HG03565 (cell line): ENCODE measurements around the gene FLAD1.
A peak's percentile ranks its signal among the peaks of the same experiment; 100 is the strongest.

Experiments
- ATAC-seq: cut with Tn5 transposase; IDR thresholded peaks from one replicate; pipeline ENCODE4 v1.9.1; 2021; ENCODE audit warnings: mild to moderate bottlenecking, moderate library complexity; ENCODE audit not compliant: unreplicated experiment

FLAD1 gene

DNA sequence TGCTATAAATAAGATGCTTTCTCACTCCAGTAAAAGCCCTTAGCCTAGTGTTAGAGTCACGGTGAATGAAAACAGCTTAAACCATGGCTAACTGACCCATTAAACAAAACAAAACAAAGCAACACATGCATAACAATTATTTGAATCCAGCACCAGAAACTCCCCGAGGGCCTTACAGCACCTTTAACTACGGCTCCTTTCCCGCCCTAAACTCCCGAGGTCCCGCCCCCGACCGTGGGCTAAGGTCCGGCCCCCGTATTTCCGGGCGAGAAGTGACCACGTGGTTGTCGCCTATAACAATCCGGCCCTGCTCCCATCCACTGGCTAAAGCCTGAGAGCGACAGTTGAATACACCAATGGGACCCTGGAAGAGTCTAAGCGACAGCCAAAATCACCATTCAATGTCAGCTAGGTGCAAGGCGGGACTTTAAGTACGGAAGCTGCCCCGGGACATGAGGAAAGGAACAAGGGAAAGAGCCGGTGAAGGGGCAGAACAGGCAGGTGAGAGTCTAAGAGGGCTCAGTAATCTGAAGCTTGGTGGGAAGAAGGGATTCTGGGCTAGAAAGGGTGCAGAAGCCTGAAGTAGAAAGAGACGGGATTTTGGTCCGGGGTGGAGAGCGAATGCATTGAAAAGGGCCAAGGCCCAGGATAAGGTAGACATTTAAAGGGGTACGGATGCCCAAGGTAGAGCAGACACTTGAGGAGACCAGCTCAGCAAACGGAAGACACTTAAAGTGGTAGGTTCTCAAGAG lies at the start of gene FLAD1:
Gene FLAD1 (plus strand): TSS at position 448 of the 752 bp plus-strand sequence. CDS start 351 bp downstream, outside the sequence.
- ATAC-seq = peak; percentile 95

DNA sequence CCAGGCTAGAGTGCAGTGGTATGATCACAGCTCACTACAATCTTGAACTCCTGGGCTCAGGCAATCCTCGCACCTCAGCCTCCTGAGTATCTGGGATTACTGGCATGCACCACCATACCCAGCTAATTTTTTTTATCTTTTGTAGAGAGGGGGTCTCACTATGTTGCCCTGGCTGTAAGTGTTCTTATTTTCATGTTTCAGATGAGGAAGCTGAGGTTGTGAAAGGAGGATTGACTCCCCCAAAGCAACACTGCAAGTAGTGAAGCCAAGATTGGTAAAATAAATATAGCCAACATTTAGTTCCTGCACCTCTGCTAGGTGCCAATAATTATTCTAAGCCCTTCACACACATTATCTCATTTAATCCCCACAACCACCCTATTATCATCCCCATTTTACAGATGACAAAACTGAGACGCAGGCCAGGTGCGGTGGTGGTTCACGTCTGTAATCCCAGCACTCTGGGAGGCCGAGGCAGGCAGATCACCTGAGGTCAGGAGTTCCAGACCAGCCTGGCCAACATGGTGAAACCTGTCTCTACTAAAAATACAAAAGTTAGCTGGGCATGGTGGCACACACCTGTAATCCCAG lies 48.7 kb upstream of the FLAD1 start:
- ATAC-seq = no peak

DNA sequence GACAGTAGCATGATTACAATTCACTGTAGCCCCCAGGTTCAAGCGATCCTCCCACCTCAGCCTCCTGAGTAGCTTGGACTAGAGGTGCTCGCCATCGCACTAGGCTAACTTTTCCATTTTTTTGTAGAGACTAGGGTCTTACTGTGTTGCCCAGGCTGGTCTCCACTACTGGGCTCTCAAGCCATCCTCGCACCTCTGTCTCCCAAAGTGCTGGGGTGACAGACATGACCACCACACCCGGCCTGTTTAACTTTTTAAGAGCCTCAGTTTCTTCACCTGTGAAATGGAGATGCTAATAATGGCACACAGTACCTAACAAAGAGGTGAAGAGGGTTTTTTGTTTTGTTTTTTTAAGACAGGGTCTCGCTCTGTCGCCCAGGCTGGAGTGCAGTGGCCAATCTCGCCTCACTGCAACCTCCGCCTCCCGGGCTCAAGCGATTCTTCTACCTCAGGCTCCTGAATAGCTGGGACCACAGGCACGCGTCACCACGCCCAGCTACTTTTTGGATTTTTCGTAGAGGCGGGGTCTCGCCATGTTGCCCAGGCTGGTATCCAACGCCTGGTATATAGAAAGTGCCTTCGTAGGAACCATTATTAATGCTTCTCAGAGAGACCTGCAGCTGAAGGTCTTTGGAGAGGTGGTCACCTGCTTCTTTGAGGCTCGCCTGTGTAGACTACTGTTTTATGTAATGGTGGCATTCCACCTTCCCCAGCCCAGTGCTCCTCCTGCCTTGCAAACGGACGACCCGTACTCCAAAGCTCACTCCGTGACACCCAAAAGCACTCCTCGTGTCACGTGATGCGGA lies 47.2 kb upstream of the FLAD1 start:
- no peak for ATAC-seq

DNA sequence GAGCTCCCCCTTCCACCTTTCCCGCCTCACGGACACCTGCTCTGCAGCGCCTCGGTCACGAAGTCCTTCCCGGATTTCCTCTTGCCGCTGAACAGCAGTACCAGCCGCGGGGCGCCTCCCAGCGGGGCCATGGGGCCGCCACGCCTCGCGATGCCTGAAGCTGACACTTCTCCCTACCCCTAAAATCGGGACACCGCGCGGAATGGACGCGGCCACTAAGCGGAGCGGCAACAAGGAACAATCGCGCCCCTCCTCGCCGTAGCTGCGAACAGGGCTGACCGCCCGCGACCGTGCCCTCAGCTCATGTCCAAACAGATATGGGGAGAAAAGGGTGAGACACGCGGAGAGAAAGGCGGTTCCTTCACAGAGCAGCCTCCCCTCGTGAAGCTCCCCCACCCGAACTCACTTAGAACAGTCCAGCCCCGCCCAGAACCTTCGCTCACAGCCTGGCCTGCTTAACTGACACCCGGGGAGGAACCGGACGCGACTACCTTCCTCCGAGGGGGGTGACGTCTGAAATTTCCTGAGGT lies 46.5 kb upstream of the FLAD1 start, which contains the start of gene PMVK:
Gene PMVK (minus strand): TSS at position 165 of the 530 bp plus-strand sequence. CDS start 34 bp downstream, at position 131.
- ATAC-seq = peak; percentile 51

DNA sequence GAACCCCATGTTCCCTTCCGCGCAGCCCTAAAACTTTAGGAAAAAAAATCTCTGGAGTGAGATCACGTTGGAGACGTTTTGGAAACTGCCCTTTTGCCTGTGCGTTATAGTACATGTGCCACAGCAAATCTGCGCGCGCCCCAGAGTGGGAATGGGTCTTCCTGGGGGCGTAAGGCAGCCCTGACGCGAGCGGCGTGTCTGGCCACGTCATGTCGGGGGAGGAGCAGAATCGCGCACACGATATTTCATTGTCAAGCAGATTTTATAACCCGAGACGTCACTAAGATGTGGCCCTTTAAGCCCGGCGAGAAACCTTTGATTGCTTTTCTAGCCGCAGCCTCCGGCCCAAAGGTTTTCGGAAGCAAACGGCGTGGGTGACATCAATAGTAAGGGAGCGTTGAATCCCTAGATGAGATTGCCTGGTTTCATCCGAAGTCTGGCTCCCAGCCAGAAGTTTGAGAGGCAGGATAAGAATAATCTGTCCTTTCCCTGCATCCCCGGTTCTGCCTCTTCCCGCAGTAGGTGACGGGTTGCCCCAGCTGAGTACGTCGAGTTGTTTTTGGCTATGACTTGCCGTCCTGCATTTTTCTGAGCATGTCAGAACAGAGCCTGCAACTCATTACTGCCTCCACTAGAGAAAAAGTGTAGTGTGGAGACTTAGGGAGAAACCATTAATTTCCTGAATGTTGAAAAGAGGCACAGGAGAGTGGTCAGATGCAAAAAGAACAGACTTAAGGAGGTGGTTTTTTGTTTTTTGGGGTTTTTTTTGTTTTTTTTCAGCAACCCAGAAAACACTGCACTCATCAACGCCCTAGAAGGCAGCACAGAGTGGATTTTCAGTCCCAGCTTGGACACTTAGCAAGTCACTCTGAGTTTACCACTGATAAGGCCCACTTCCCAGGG lies 45.8 kb upstream of the FLAD1 start:
- ATAC-seq = peak; percentile 42

DNA sequence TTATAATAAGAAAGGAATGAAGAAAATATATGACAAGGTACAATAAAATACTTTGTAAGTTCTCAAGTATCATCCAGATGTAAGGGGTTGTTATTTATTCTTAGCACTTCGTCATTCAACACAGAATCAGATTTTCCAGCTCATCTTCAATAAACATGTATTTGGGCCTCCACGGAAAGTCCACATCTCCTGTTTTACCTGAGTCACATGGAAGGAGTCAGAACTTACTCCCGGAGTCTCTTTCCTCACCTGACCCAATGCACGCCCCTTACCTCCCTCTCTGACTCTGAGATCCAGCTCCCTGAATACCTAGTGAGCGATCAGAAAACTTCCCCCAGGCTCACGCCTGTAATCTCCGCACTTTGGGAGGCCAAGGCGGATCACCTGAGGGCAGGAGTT lies 45.2 kb upstream of the FLAD1 start:
- no peak for ATAC-seq

DNA sequence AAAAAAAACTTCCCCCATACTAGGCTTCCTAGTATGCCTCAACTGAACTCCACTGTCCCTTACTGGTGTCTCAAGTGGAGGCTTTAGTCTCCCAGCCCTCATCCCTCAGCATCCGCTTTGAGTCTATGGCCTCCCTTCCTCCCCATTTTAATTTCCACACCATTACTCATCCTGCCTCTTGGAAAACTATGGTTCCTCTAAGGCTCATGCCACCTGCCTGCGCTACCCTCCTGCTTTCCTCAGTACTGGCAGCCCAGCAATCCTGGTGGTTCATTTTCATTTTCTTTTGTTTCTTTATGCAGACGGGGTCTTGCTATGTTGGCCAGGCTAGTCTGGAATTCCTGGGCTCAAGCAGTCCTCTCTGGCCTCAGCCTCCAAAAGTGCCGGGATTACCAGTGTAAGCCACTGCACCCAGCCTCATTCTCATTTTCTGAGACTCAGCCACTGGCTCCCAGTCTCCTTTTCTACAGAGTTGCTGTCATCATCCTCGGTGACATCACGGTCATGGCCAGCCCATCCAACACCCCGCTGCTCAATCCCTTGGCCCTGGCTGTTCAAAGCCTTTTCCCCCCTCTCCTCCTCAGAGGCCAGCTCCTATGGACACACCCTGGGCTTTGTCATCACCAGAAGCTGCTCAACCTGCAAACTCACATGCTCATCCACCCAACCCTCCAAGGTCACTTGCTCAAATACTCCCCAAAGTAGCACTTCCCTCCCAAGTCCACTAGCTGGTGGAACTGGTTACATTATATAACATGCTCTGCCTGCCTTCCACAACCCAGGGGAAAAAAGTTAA lies 44.3 kb upstream of the FLAD1 start:
- ATAC-seq = no peak

DNA sequence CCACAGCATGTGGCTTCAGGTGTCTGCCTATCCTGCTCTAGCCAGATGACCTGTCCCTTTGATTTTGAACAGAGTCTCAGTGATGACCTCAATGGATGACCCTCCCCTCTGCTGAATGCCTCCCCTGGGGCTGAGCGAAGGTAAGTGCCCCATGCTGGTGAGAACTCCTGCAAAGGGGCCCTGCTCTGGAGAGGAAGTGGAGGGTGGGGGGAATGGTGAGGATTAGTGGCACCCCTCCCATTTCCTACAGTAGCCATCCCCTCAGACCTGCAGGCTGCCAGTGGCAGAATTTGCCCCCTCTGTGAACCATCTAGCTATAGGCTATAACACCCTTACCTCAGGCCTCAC lies 43.0 kb upstream of the FLAD1 start:
- no peak for ATAC-seq

DNA sequence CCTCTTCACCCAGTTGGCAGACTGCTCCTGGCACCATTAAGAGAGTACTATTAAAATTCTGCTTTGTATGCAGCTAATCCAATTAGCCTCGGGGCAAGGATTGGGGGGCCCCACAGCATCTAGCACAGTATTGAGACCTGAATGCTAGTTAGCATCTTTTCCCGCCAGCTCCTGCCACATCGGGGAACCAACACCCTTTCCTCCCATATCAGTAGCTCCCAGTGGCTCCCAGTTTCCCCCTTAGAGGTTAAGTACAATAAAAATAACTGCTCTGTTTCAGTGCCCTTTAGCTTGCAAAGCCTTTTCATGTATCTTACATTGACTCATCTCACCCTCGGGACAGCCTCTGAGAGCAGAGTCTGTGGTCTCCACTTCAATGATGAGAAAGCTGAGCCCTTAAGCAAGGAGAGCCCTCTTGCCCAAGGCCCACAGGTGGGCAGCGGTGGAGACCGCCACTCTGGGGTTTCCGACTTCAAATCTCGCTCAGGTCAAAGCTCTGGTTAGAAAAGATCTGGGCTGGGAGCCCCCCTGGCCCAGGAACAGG lies 42.4 kb upstream of the FLAD1 start:
- no peak for ATAC-seq

DNA sequence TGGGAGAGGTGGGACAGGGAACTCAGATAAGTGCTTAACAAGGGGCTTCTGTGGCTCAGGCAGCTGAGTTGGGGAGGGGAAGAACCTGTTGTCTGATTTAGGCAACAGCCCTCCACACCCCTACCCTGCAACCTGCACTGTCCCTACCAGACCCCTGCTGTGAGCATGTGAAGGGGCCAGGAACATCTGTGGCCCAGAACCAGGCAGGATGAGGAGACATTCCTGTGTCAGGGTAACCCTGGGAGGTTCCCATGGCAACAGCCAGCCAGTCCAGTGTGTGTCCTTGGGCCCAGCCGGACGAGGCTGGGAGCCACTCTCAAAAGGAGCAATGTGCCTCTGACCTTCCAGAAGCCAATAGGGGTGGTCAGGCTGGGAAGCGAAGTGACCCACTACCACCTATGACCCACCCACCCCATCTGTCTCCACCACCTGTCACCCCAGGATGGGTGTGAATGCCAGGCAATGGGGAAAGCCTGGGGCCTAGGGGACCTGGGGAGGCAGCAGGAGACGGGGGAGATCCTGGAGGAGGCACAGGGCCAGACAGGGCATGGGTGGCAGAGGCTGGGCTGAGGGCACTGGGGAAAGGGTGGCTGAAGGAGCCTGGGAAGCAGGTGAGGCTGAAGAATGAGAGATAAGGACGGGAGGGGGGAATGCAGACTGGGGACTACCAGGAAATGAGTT lies 41.7 kb upstream of the FLAD1 start:
- no peak for ATAC-seq

DNA sequence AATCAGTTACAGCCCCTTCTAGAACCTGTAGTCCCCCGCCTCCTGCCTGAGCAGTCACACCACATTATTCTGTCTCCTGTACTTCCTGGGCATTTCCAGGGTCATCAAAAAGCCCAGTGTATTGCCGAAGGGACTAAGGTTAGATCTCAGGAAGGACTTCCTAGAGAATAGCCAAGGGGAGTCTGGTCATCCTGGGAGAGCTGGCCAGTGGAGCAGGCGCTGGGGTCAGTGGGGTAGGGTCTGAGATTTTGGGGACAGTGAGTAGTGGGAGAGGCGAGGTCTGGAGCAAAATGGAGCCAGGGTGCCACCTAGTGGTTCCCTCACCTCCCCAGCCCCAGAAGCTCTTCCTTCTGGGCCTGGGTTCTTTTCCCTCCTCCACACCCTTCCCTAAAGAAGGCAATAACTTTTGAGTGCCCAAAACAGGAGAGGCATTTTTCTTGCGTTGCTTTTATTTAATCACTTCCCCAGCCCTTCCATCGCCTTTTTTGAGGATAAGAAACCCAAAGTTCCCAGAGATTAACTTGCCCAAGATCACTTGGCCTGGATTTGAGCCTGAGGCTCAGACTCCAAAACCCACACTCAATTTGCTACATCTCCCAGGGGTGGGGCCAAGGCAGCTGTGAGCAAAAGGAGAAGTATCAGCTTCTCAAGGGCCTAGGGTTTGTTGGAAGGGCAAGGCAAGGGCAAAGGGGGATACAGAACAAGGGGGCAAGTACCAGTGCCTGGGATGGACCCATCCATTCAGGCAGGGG lies 39.3 kb upstream of the FLAD1 start:
- ATAC-seq = no peak

DNA sequence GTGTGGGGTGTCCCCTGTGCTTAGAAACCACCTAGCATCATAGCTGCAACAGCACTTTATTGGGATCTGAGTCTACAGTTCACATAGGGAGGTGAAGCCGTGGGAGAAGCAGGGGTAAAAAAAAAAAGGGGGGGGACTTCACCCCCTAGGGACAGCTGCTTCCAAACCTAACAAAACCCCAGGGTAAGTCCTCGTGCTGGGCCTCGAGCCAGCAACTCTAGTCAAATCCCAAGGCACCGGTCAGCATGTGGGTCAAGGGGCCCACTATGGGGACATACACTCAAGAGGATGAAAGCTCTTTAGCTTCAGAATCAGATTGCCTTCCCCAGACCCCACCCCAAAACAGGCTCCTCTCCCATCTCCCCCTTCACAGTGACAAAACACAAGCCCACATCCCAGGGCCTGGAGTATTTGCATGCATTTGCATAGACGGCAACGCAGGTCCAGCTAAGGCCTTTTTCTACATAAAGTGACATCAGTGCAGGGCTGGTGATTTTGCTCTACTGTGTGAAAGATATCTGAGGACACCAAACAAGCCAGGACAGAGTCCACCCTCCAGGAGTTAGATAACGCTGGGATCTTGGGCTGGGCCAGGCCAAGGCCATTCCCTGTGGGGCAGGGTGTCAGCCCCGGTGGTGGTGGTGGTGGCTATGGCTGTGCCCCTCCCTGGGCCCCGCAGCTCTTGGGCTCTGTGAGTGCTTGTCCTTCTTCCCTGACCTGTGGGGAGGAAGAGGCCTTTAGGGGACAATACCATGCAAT lies 38.6 kb upstream of the FLAD1 start:
- no peak for ATAC-seq

DNA sequence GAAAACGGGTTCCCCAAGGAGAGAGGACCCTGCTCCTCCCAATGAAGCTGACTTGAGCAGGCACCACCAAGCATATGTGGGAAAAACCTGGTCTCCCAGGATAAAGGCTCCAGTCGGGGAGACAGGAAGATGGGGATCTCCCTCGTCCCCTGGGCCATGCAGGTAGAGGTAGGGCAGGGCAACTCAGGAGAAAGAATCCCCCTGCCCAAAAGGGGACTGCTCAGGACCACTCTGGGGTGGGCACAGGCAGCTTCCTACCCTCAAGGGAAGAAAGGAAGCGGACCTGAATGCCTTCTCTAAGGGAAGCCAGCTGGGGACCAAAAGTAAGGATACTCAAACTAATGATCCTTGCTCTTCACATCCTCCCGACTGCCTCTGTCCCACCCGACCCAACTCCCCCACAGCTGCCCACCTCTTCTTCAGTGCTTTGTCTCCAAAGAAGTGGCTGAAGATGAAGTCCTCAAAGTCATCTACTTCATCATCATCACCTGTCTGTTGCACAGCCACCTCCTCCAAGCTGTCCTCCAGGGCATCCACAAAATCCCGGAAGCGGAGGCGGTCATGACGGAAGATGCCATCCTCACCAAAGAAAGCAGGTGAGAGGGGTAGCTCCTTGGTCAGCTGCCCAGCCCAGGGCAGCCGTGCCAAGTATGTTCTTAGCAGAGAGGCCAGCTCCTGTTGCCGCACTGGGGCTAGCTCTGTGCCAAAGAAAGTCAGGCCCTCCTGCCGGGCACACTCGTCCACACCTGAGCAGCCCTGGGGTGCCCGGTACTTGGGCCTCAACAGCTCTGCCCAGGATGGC lies 37.8 kb upstream of the FLAD1 start:
- no peak for ATAC-seq

DNA sequence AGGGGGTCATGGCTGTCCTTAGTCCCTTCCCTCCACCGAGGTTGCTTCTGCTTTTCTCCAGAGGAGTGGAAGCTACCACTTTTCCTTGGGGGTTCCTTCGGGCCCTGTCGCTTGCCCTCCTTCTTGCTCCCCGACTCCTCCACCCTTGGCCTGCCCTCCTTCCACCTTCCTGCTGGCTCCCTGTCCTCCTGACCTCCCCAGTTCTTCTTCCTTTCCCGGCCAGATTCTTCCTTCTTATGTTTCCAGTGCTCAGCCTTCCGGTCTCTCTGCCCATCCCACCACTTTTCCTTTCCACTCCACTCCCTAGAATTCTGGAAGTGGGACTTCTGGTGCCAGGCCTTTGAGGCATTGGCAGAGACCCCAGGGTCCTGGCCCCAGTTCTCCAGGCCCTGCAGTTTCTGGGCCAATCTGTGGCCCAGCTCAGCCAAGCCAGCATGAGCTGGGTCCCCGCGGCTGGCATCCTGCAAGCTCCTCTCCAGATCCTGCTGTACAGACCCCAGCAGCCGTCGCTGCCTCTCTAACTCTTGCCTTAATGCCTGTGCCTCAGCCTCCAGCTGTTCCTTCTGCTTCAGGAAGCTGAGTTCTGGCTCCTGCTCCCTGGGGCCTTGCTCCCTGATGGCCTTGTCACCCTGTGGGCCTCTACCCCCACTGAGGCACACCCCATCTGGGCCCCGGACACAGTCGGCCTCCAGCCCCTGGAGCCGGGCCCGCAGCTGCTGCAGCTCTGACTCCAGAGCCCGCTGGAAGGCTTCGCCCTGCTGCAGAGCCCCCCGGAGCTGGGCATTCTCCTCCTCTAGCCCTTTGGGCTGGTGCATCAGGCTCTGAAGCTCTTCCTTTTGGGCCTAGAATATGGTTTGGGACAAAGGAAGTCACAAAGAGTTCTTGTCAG lies 36.9 kb upstream of the FLAD1 start:
- no peak for ATAC-seq

DNA sequence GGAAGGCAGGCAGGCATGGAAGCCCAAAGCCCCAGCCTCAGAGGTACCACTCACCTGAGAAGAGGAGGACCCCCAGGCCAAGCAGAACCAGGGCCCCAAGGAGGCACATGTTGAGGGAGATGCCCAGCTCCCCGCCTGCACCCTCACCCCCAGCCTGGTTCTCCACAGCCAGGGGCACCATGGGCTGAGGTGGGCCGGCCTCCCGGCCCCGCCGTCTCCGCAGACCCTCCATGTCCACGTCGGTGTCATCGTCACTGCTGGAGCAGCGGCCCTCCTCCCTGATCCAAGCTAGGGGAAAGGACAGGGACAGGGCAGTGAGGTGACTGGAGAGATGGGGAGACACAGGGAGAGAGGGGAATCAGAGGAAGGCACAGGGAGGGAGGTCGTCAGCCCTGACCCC lies 35.1 kb upstream of the FLAD1 start:
- no peak for ATAC-seq
